Measurements from ENCODE around the gene C7orf25. TPM values are rescaled to one million over a fixed set of nuclear protein-coding genes. Genes with fewer than 3 reads are reported as not detected.

Gene C7orf25
- total and polyA plus RNA-seq, 2 of the 13 experiments (the other 11 are each of a cell fraction or from before 2014, with no cell fraction given) = 0.37 to 1.3 TPM

- intact Hi-C loops (cut with micrococcal nuclease; ENCODE audit: unreplicated experiment) = no loop called here
- Histone ChIP-seq H3K4me1 (ENCODE audit: insufficient read depth, low read length) (no peaks in the 10 kb centered on the region), H2AFZ (ENCODE audit: low read length) (no peak overlapping the region), H3K79me2 (ENCODE audit: insufficient read depth, low read length) (no peaks in the 10 kb centered on the region), H3K36me3 (replicated peaks in 1 of 2; ENCODE audit: control insufficient read depth in 1 of 2, insufficient read depth in 2 of 2, low read length in 2 of 2) (no peaks in the 10 kb centered on the region), H4K20me1 (ENCODE audit: insufficient read depth, low read length) (no peaks in the 10 kb centered on the region), H3K27me3 (ENCODE audit: control insufficient read depth in 1 of 2, insufficient read depth in 2 of 2, low read length in 2 of 2) (no peaks in the 10 kb centered on the region), H3K9me3 (ENCODE audit: low read length) (peaks cover 4% of the 10 kb centered on the region; the same call in 1 of the 2 replicates), H3K27ac (ENCODE audit: extremely low read length, insufficient read depth, low read length) (no peak overlapping the region), H3K4me2 (ENCODE audit: low read depth, low read length) (no peak overlapping the region), H3K4me3 (replicated peaks in 1 of 3; ENCODE audit: insufficient read depth in 1 of 3, low read depth in 2 of 3, low read length in 3 of 3) (no peak overlapping the region), H3K9ac (ENCODE audit: insufficient read depth, low read depth, low read length) (no peak overlapping the region)
- no peak for ATAC-seq
- BruUV-seq (replicated peaks) = no TSS peak
- TF ChIP-seq ZNF615 (CRISPR knock-in tag; IDR thresholded peaks at IDR 0.05; ENCODE audit: borderline replicate concordance) (no peak), BCL6 (CRISPR knock-in tag; IDR thresholded peaks at IDR 0.05) (no peak), ELF3 (CRISPR knock-in tag; IDR thresholded peaks at IDR 0.05) (no peak), ZNF329 (CRISPR knock-in tag; IDR thresholded peaks at IDR 0.05; ENCODE audit: low read depth) (no peak), BORCS8-MEF2B (CRISPR knock-in tag; IDR thresholded peaks at IDR 0.05) (no peak), GPBP1L1 (CRISPR knock-in tag; IDR thresholded peaks at IDR 0.05) (no peak), CC2D1A (CRISPR knock-in tag; IDR thresholded peaks at IDR 0.05) (no peak), TRIM24 (CRISPR knock-in tag; IDR thresholded peaks at IDR 0.05) (no peak), SRF (IDR thresholded peaks at IDR 0.05; ENCODE audit: low read depth, low read length) (no peak), TEAD3 (CRISPR knock-in tag; optimal IDR thresholded peaks at IDR 0.05; ENCODE audit: borderline replicate concordance) (no peak)
- DNase-seq (ENCODE audit: low spot score) = no peak
- ChIA-PET CTCF (ENCODE audit: low intra/inter-chr PET ratio, low total read pairs) (no interaction called here), POLR2A (no interaction called here)
- FAIRE-seq = no peak
- in situ Hi-C loops (cut with HindIII; ENCODE audit: extremely low pct_ligation_motif_present, low pct_unique_long_range_greater_than_20kb) = no loop called here
- 4% methylated on average over 4 of the region's 4 CpGs for WGBS (ENCODE audit: low lambda C conversion rate)
Observed at GRCh38 chr7:42953994-42954393, 42.1 kb upstream of the C7orf25 start.
